OCI-LY3 (cell line): Measurements from ENCODE around the gene NECAB3.

ENCODE experiments used
- EZH2phosphoT487 ChIP-seq: fragments of 200-600 bp; shearing (Covaris generic); IDR thresholded peaks from 2 replicates; pipeline ENCODE4 v1.6.1; 2018; ENCODE audit warnings: antibody characterized with exemption, mixed run types, low read depth
- TF ChIP-seq, protein P1 (sequence below): fragments of 200-600, 300-600 bp; sonication (generic); IDR thresholded peaks from 2 replicates; pipeline ENCODE4 v1.5.1; 2014; ENCODE audit warnings: antibody characterized with exemption, low read length, low read depth

- TF ChIP-seq, protein P1, sequence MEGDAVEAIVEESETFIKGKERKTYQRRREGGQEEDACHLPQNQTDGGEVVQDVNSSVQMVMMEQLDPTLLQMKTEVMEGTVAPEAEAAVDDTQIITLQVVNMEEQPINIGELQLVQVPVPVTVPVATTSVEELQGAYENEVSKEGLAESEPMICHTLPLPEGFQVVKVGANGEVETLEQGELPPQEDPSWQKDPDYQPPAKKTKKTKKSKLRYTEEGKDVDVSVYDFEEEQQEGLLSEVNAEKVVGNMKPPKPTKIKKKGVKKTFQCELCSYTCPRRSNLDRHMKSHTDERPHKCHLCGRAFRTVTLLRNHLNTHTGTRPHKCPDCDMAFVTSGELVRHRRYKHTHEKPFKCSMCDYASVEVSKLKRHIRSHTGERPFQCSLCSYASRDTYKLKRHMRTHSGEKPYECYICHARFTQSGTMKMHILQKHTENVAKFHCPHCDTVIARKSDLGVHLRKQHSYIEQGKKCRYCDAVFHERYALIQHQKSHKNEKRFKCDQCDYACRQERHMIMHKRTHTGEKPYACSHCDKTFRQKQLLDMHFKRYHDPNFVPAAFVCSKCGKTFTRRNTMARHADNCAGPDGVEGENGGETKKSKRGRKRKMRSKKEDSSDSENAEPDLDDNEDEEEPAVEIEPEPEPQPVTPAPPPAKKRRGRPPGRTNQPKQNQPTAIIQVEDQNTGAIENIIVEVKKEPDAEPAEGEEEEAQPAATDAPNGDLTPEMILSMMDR, result no peak
- no peak for TF ChIP-seq EZH2phosphoT487
Observed at GRCh38 chr20:33688938-33689424, 14.8 kb upstream of the NECAB3 start.
